Activated T-helper 1 cell treated with Interleukin-2 at 50 U/mL for 16 hours (primary cell): Measurements from ENCODE around the gene UBR3.
"Not testable (repeated sequence)": the region's sequence is repeated elsewhere in the genome, so short reads cannot be mapped to it uniquely, and the experiment has no call there.

Experiments
- DNase-seq: peaks from one replicate; pipeline ENCODE4 v3.0.0-alpha.2; 2020; ENCODE audit warnings: low read depth

UBR3 gene

DNA sequence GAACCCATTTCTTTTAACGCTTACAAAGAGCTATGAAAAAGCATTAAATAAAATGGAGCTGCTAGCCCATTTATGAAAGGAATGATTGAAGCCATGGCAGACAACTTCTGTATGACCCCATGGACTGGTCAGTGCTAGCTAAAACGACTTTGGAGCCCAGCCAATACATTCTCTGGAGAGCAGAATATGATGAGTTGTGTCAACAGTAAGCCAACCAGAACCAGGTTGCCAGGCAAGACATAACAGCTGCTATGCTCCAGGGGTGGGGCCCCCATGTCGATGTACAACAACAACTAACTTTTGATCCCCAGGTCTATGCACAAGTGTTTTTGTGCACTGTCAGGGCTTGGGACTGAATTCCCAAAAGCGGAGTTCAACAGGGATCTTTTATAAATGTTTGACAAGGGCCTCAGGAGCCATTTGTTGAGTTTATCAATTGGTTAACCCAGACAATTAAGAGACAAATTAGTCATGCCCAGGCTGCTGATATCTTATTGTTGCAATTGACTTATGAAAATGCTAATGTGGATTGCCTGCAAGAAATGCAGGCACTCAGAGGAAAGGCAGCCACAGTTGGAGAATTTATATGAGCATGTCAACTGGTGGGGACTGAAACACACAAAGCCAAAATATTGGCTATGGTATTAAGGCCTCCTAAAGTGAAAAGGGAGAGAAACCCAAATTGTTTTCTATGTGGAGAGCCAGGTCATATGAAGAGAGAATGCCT is 286.1 kb downstream of the UBR3 start:
- no peak for DNase-seq

DNA sequence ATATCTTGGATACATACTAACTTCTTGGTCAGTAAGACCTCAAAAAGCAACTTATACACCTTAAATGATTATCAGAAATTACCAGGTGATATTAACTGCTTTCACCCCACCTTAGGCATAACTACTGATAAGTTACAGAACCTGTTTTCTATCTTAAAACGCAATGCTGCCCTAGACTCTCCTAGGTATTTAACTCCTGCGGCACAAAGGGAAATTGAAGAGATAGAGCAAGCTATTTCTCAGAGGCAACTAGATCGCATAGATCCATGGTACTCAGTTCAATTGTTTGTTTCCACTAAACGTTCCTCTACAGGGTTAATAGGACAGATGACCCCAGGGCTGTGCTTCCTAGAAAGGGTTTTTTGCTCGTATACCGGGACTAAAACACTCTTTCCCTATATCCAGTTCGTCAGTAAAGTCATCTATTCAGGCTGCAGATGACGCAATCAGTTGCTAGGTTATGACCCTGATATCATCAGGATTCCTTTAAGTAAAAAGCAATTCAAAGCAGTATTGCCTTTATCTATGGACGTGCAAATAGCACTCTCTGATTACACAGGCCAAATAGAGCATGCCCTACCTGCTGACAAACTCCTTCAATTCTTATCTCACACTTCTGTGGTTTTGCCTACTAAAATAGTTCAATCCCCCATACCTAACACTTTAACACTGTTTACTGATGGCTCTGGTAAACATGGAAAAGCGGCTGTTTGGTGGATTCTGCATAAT is 288.4 kb downstream of the UBR3 start:
- no peak for DNase-seq

DNA sequence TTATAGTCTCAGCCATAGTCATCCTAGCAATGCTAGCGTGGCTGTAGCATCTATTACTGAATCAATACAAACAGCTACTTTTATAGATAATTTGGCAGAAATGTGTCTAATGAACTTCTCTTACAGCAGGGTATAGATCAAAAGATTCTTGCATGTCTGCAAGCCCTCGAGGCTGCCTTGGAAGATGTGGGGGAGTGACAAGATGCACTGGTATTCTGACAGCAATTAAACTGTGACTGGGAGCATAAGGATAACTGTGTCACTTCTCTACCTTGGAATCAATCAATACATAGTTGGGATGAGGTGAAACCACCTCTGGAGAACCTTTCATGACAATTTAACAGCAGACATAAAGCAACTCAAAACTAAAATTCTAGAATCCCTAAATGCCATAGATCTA is 291.4 kb downstream of the UBR3 start:
- no peak for DNase-seq

DNA sequence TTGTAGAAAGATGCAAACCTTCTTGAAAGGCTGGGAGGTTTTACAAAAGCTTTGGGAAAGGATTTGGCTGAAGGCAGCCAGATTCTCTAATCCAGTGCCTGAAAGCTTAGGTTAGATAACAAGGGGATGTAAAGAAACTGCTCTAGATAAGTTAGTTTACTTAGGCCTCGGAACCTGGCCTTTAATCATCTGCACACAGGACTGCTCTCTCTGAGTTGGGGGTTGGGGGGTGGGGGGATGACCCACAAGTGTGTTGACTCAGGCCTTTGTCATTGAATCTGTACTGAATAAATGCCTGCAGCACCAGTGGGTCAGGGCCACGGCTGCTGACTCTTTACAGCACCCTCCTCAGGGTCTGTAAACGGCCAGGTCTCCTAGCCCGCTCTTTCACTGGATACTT is 292.1 kb downstream of the UBR3 start:
- DNase-seq: not testable (repeated sequence)

DNA sequence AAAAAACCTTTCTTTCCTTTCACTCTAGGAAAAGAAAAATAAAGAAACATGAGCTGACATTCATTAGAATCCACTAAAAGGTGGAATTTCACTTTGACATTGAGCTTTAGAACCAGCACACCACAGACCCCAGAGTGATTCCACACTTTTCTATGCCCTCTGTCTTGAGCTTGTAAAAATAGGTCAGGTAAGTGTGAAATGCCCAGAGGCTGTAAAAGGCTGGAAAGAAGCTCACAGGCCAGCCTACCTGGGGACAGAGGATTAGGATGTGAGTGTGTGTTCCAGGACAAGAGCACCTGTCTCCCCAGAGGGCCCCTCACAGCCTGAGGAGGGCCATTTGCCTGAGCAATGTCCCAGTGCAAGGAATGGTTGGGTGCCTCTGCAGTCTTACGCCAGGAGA is 294.4 kb downstream of the UBR3 start:
- DNase-seq: no peak

DNA sequence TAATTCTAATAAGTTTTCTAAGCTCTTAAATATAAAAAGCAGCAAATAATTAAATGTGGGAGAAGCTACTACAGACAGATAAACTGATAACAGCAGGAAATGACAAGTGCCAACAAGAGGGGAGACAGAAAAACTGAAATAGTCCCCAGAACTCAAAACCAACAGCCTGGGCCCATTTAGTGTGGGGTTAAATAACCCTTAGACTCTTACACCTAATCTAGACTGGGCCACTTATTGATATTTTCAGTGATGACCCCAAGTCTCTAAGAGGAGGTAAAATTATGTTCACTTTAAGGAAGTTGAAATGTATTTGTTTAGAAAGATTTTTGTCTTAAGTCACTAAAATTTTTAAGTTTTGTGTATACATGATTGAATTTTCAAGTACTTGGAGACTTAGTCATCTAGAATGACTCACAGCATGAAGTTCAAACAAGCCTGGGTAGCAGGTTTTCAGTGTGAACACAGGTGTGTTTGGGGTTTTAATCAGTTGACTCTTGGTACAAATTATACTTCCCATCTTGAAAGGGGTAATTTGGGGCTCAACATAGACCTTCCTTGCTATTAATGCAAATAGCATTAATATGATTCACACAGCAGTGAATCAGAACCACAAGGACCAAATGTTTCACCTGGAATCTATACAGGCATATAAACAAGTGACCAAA is 295.8 kb downstream of the UBR3 start:
- DNase-seq: no peak

DNA sequence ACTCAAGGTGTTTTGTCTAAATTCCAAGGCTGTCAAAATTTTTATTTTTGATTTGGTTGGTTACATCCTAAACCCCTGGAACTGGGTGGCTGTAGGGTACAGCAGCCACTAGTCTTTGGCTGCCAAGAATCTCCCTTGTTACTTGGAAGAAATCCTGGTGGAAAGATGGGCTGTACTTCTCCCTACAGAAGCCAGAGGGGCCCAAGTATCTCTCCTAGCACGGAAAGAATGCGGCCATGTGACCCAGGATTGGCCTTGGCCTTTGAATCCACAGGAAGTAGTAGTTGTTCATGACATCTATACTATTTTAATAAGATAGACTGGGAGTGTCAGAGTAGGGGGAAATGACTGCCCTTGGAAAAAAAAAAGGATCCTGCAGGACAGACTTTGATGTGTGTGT is 296.3 kb downstream of the UBR3 start:
- no peak for DNase-seq

DNA sequence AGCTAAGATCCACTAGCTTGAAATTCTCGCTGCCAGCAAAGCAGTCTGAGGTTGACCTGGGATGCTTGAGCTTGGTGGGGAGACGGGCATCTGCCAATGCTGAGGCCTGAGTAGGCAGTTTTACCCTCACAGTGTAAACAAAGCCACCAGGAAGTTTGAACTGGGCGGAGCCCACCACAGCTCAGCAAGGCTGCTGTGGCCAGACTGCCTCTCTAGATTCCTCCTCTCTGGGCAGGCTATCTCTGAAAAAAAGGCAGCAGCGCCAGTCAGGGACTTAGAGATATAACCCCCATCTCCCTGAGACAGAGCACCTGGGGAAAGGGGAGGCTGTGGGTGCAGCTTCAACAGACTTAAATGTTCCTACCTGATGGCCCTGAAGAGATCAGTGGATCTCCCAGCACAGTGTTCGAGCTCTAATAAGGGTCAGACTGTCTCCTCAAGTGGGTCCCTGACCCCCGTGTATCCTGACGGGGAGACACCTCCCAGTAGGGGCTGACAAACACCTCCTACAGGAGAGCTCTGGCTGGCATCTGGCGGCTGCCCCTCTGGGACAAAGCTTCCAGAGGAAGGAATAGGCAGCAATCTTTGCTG is 299.0 kb downstream of the UBR3 start:
- not testable (repeated sequence) for DNase-seq
